SK-N-SH (cell line): ENCODE results near the gene CDH4. TPM values are rescaled to one million over a fixed set of nuclear protein-coding genes. Genes with fewer than 3 reads are reported as not detected.

Experiments used
- CTCF ChIA-PET: fragments of 300-600, 350-600 bp; formaldehyde crosslinking; extraction: SDS; loops from one replicate; lab custom pipeline; 2021; lab: Yijun Ruan, JAX
- POLR2A ChIA-PET: fragments of 350-600 bp; sonication (Branson Sonifier 250); formaldehyde crosslinking; extraction: SDS; loops from one replicate; lab custom pipeline; 2020; ENCODE audit warnings: antibody characterized with exemption, inconsistent platforms; lab: Yijun Ruan, JAX
- DNase-seq: peaks from one replicate; pipeline ENCODE4 v3.0.0; 2012
- H2AFZ ChIP-seq: fragments of 200-600 bp; sonication (generic); 2 replicates; pipeline ENCODE4 v1.8.1; 2016; ENCODE audit warnings: antibody characterized with exemption, mild to moderate bottlenecking, low read depth
- H3F3A ChIP-seq: fragments of 200-600 bp; sonication (generic); replicated peaks from 2 replicates; pipeline ENCODE3; 2016; ENCODE audit warnings: antibody characterized with exemption, mild to moderate bottlenecking; ENCODE audit not compliant: insufficient read depth
- H3K27ac ChIP-seq, 2 experiments: fragments of 200-500 bp in 1 of 2; fragments of 200-600 bp in 1 of 2; sonication (Bioruptor generic) in 1 of 2; sonication (generic), shearing (Covaris generic) in 1 of 2; 2 replicates each; pipeline versions ENCODE4 v1.5.1 to v1.6.1; 2014 to 2016; ENCODE audit warnings: low read depth in 2 of 2, inconsistent platforms in 1 of 2, low read length in 1 of 2, mild to moderate bottlenecking in 1 of 2, mixed read lengths in 1 of 2
- H3K27me3 ChIP-seq: fragments of 200-600 bp; sonication (generic), shearing (Covaris generic); 2 replicates; pipeline ENCODE4 v1.6.1; 2016; ENCODE audit warnings: mixed run types; ENCODE audit not compliant: insufficient read depth
- H3K36me3 ChIP-seq, 2 experiments: fragments of 200-500 bp in 1 of 2; fragments of 200-600 bp in 1 of 2; sonication (Bioruptor generic) in 1 of 2; sonication (generic) in 1 of 2; replicated peaks in 1 of 2; 2 replicates each; pipeline versions ENCODE3 to v1.5.1; 2014 to 2016; ENCODE audit warnings: low read length in 1 of 2, mild to moderate bottlenecking in 1 of 2; ENCODE audit not compliant: insufficient read depth in 2 of 2, control insufficient read depth in 1 of 2
- H3K4me1 ChIP-seq, 2 experiments: fragments of 200-500 bp in 1 of 2; fragments of 200-600 bp in 1 of 2; sonication (Bioruptor generic) in 1 of 2; sonication (generic), shearing (Covaris generic) in 1 of 2; 2 replicates each; pipeline versions ENCODE4 v1.5.1 to v1.6.1; 2014 to 2016; ENCODE audit warnings: low read depth in 1 of 2, low read length in 1 of 2, mixed run types in 1 of 2; ENCODE audit not compliant: insufficient read depth in 2 of 2, control insufficient read depth in 1 of 2
- H3K4me2 ChIP-seq: fragments of 200-600 bp; sonication (generic), shearing (Covaris generic); 2 replicates; pipeline ENCODE4 v1.6.1; 2017; ENCODE audit warnings: mixed run types
- H3K4me3 ChIP-seq, 2 experiments: fragments of 200-500 bp in 1 of 2; fragments of 200-600 bp in 1 of 2; sonication (Bioruptor generic) in 1 of 2; sonication (generic), shearing (Covaris generic) in 1 of 2; 2 replicates each; pipeline versions ENCODE4 v1.5.1 to v1.8.1; 2014 to 2016; ENCODE audit warnings: low read depth in 2 of 2, inconsistent platforms in 1 of 2, low read length in 1 of 2, mild to moderate bottlenecking in 1 of 2, mixed read lengths in 1 of 2, moderate library complexity in 1 of 2
- H3K79me2 ChIP-seq: fragments of 200-600 bp; sonication (generic); 2 replicates; pipeline ENCODE4 v1.8.1; 2017; ENCODE audit warnings: mild to moderate bottlenecking; ENCODE audit not compliant: insufficient read depth
- H3K9ac ChIP-seq: fragments of 200-600 bp; sonication (generic); 2 replicates; pipeline ENCODE4 v1.6.1; 2017; ENCODE audit warnings: mixed run types
- H3K9me2 ChIP-seq: fragments of 200-600 bp; sonication (generic); 2 replicates; pipeline ENCODE4 v1.6.1; 2017; ENCODE audit warnings: mixed run types
- H3K9me3 ChIP-seq: fragments of 200-600 bp; sonication (generic); 2 replicates; pipeline ENCODE4 v1.6.1; 2017; ENCODE audit warnings: mixed run types, mild to moderate bottlenecking, moderate library complexity
- H4K20me1 ChIP-seq: fragments of 200-600 bp; sonication (generic); 2 replicates; pipeline ENCODE4 v1.6.1; 2017; ENCODE audit warnings: mild to moderate bottlenecking, mixed run types; ENCODE audit not compliant: insufficient read depth
- CHD2 ChIP-seq: fragments of 150-350 bp; IDR thresholded peaks from 2 replicates; pipeline ENCODE4 v1.6.1; 2018; ENCODE audit warnings: low read length; ENCODE audit not compliant: partially characterized antibody
- ELF1 ChIP-seq: IDR thresholded peaks from 2 replicates; pipeline ENCODE4 v1.4.0; 2012
- EZH2phosphoT487 ChIP-seq: fragments of 200-600 bp; sonication (generic); IDR thresholded peaks from 2 replicates; pipeline ENCODE4 v1.6.1; 2017; ENCODE audit warnings: low read depth, mixed run types, mild to moderate bottlenecking, antibody characterized with exemption, moderate library complexity, borderline replicate concordance
- FOSL2 ChIP-seq: IDR thresholded peaks from 2 replicates; pipeline ENCODE4 v1.4.0; 2012; ENCODE audit warnings: low read depth, mild to moderate bottlenecking, moderate library complexity, borderline replicate concordance
- JUND ChIP-seq: IDR thresholded peaks from 2 replicates; pipeline ENCODE4 v1.4.0; 2012
- NFIC ChIP-seq: IDR thresholded peaks from 2 replicates; pipeline ENCODE4 v1.4.0; 2012; ENCODE audit warnings: borderline replicate concordance
- RAD21 ChIP-seq: IDR thresholded peaks from 2 replicates; pipeline ENCODE4 v1.6.1; 2012; ENCODE audit warnings: mild to moderate bottlenecking, low read length
- RFX5 ChIP-seq: IDR thresholded peaks from 2 replicates; pipeline ENCODE4 v1.6.1; 2012; ENCODE audit warnings: mild to moderate bottlenecking, improper control_type of control experiment, low read length
- RXRA ChIP-seq: IDR thresholded peaks from 2 replicates; pipeline ENCODE4 v1.4.0; 2012; ENCODE audit warnings: low read depth, mild to moderate bottlenecking, borderline replicate concordance
- SMC3 ChIP-seq: IDR thresholded peaks from 2 replicates; pipeline ENCODE4 v1.6.1; 2012; ENCODE audit warnings: low read depth, low read length, improper control_type of control experiment
- TAF1 ChIP-seq: IDR thresholded peaks from 2 replicates; pipeline ENCODE4 v1.6.1; 2012; ENCODE audit warnings: low read depth, mild to moderate bottlenecking, low read length, moderate library complexity, borderline replicate concordance
- WGBS: methylation state at CpG from one replicate; pipeline ENCODE4 v1.1.6; 2017; ENCODE audit warnings: low lambda C conversion rate; 5-methylcytosine and 5-hydroxymethylcytosine counted together
- polyA plus RNA-seq, 3 experiments: library from polyadenylated mRNA; depleted of rRNA; stranded (reverse); fragments of >200 nt; gene quantifications; 2 replicates each; pipeline ENCODE4 v1.2.3, GENCODE V29; 2012
- TF ChIP-seq, protein P1 (sequence below): IDR thresholded peaks from 2 replicates; pipeline ENCODE4 v1.4.0; 2012; ENCODE audit warnings: low read depth, borderline replicate concordance
- TF ChIP-seq, protein P2 (sequence below): IDR thresholded peaks from 2 replicates; pipeline ENCODE4 v1.6.1; 2012; ENCODE audit warnings: mild to moderate bottlenecking, low read depth, low read length, moderate library complexity

CDH4 gene
- polyA plus RNA-seq, 1 of the 3 experiments (the other 2 are of a cell fraction), result not detected

DNA sequence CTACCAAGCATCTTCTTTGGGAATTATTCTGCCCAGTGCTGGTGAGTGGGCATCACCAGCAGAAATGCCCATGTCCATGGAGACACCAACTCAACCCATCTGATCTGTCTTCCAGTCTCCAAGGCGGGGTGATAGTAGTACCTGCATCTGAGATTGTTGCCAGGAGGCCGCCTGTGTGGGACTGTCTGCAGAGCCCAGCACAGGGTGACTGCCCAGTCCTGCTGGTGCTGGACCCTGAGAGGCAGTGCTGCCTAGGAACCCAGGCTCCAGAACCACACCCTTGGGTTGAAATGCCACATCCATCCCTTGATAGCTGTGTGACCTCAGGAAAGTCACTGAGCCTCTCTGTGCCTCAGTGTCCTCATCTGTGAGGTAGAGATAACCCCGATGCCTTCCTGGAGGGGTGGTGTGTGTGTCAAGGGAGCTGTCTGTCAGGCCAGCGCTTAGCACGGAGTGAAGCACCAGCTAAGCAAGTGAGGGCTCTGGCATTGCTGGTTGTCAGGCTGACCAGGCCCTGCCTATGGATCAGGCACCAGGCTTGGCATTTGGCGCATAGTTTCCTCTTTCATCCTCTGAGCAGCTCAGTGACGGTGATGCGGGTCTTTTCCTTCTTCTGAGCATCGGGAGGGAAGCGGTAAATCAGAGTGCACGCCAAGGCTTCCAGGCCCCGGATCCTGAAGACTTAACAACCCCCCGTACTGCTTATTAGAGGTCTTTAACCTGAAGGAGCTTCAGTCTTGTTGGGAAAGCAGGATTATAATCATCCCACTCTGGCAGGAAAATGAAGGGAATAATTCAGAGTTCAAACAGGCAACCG is 268.2 kb downstream of the CDH4 start:
- Histone ChIP-seq H3K27me3 (no peaks in the 10 kb centered on the region), H3K4me2 (no peak overlapping the region), H3K36me3 (no peaks in the 10 kb centered on the region), H3K9me2 (no peaks in the 10 kb centered on the region), H3F3A (no peaks in the 10 kb centered on the region), H3K9ac (no peak overlapping the region), H3K4me3 (no peak overlapping the region)
- WGBS, result 66% methylated on average over 13 of the region's 14 CpGs
- DNase-seq, result no peak
- POLR2A ChIA-PET, result no interaction called here
- TF ChIP-seq CHD2, result no peak
- TF ChIP-seq TAF1, result no peak
- no peak for TF ChIP-seq FOSL2
- TF ChIP-seq, protein P1, sequence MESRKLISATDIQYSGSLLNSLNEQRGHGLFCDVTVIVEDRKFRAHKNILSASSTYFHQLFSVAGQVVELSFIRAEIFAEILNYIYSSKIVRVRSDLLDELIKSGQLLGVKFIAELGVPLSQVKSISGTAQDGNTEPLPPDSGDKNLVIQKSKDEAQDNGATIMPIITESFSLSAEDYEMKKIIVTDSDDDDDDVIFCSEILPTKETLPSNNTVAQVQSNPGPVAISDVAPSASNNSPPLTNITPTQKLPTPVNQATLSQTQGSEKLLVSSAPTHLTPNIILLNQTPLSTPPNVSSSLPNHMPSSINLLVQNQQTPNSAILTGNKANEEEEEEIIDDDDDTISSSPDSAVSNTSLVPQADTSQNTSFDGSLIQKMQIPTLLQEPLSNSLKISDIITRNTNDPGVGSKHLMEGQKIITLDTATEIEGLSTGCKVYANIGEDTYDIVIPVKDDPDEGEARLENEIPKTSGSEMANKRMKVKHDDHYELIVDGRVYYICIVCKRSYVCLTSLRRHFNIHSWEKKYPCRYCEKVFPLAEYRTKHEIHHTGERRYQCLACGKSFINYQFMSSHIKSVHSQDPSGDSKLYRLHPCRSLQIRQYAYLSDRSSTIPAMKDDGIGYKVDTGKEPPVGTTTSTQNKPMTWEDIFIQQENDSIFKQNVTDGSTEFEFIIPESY, result no peak
- no peak for TF ChIP-seq SMC3
- no peak for TF ChIP-seq EZH2phosphoT487
- TF ChIP-seq JUND, result no peak
- no peak for TF ChIP-seq ELF1
- TF ChIP-seq RXRA, result no peak
- TF ChIP-seq NFIC, result no peak
- TF ChIP-seq, protein P2, sequence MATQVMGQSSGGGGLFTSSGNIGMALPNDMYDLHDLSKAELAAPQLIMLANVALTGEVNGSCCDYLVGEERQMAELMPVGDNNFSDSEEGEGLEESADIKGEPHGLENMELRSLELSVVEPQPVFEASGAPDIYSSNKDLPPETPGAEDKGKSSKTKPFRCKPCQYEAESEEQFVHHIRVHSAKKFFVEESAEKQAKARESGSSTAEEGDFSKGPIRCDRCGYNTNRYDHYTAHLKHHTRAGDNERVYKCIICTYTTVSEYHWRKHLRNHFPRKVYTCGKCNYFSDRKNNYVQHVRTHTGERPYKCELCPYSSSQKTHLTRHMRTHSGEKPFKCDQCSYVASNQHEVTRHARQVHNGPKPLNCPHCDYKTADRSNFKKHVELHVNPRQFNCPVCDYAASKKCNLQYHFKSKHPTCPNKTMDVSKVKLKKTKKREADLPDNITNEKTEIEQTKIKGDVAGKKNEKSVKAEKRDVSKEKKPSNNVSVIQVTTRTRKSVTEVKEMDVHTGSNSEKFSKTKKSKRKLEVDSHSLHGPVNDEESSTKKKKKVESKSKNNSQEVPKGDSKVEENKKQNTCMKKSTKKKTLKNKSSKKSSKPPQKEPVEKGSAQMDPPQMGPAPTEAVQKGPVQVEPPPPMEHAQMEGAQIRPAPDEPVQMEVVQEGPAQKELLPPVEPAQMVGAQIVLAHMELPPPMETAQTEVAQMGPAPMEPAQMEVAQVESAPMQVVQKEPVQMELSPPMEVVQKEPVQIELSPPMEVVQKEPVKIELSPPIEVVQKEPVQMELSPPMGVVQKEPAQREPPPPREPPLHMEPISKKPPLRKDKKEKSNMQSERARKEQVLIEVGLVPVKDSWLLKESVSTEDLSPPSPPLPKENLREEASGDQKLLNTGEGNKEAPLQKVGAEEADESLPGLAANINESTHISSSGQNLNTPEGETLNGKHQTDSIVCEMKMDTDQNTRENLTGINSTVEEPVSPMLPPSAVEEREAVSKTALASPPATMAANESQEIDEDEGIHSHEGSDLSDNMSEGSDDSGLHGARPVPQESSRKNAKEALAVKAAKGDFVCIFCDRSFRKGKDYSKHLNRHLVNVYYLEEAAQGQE, result no peak
- TF ChIP-seq RFX5, result no peak
- no peak for TF ChIP-seq RAD21
- TF ChIP-seq, all 33 proteins: peak for 0
- Histone ChIP-seq H3K4me1 (no peaks in the 10 kb centered on the region), H2AFZ (no peak overlapping the region), H3K27ac (no peak overlapping the region), H3K79me2 (no peaks in the 10 kb centered on the region), H3K9me3 (no peaks in the 10 kb centered on the region), H4K20me1 (no peaks in the 10 kb centered on the region)
- CTCF ChIA-PET, result interaction anchor here (0.8 kb wide), 1 partner anchor 10 kb away, joined by 3 read pairs; no protein-coding TSS in a partner anchor
